ENCODE results near the gene PPP1R14C.
"Not testable (repeated sequence)": the region's sequence is repeated elsewhere in the genome, so short reads cannot be mapped to it uniquely, and the experiment has no call there.

PPP1R14C gene

GRCh38 chr6:150169609-150170008 lies 26.8 kb downstream of the PPP1R14C start:
- TF ChIP-seq ZNF274 (IDR thresholded peaks at IDR 0.05; ENCODE audit: low read depth, low read length): no peak
- no peak overlapping the region for H3K4me3 ChIP-seq (ENCODE audit: low read length)

GRCh38 chr6:150172929-150173328 lies 30.1 kb downstream of the PPP1R14C start:
- TF ChIP-seq ZNF274 (IDR thresholded peaks at IDR 0.05; ENCODE audit: low read depth, low read length): no peak
- no peak overlapping the region for H3K4me3 ChIP-seq (ENCODE audit: low read length)

- H3K4me3 ChIP-seq (ENCODE audit: low read length): no peak overlapping the region
- no peak for TF ChIP-seq ZNF274 (IDR thresholded peaks at IDR 0.05; ENCODE audit: low read depth, low read length)
Observed at GRCh38 chr6:150175586-150176151, 32.8 kb downstream of the PPP1R14C start.

GRCh38 chr6:150176152-150176551 lies 33.3 kb downstream of the PPP1R14C start:
- TF ChIP-seq ZNF274 (IDR thresholded peaks at IDR 0.05; ENCODE audit: low read depth, low read length): no peak
- no peak overlapping the region for H3K4me3 ChIP-seq (ENCODE audit: low read length)

- no peak overlapping the region for H3K4me3 ChIP-seq (ENCODE audit: low read length)
- TF ChIP-seq ZNF274 (IDR thresholded peaks at IDR 0.05; ENCODE audit: low read depth, low read length): no peak
Observed at GRCh38 chr6:150176659-150177058, 33.8 kb downstream of the PPP1R14C start.

GRCh38 chr6:150177259-150177951 lies 34.6 kb downstream of the PPP1R14C start:
- H3K4me3 ChIP-seq (ENCODE audit: low read length): no peak overlapping the region
- TF ChIP-seq ZNF274 (IDR thresholded peaks at IDR 0.05; ENCODE audit: low read depth, low read length): no peak

- no peak overlapping the region for H3K4me3 ChIP-seq (ENCODE audit: low read length)
- TF ChIP-seq ZNF274 (IDR thresholded peaks at IDR 0.05; ENCODE audit: low read depth, low read length): no peak
Observed at GRCh38 chr6:150177952-150178520, 35.2 kb downstream of the PPP1R14C start.

- no peak for TF ChIP-seq ZNF274 (IDR thresholded peaks at IDR 0.05; ENCODE audit: low read depth, low read length)
- no peak overlapping the region for H3K4me3 ChIP-seq (ENCODE audit: low read length)
Observed at GRCh38 chr6:150179030-150179429, 36.2 kb downstream of the PPP1R14C start.

GRCh38 chr6:150179907-150180424 lies 37.1 kb downstream of the PPP1R14C start:
- H3K4me3 ChIP-seq (ENCODE audit: low read length): not testable (repeated sequence)

- no peak for TF ChIP-seq ZNF274 (IDR thresholded peaks at IDR 0.05; ENCODE audit: low read depth, low read length)
- no peak overlapping the region for H3K4me3 ChIP-seq (ENCODE audit: low read length)
Observed at GRCh38 chr6:150180517-150180916, 37.7 kb downstream of the PPP1R14C start.

- H3K4me3 ChIP-seq (ENCODE audit: low read length): no peak overlapping the region
- no peak for TF ChIP-seq ZNF274 (IDR thresholded peaks at IDR 0.05; ENCODE audit: low read depth, low read length)
Observed at GRCh38 chr6:150182460-150183078, 39.7 kb downstream of the PPP1R14C start.

GRCh38 chr6:150183105-150183504 lies 40.3 kb downstream of the PPP1R14C start:
- no peak for TF ChIP-seq ZNF274 (IDR thresholded peaks at IDR 0.05; ENCODE audit: low read depth, low read length)
- H3K4me3 ChIP-seq (ENCODE audit: low read length): no peak overlapping the region

- no peak for TF ChIP-seq ZNF274 (IDR thresholded peaks at IDR 0.05; ENCODE audit: low read depth, low read length)
- H3K4me3 ChIP-seq (ENCODE audit: low read length): no peak overlapping the region
Observed at GRCh38 chr6:150183966-150184365, 41.1 kb downstream of the PPP1R14C start.

GRCh38 chr6:150184850-150185731 lies 42.2 kb downstream of the PPP1R14C start:
- no peak overlapping the region for H3K4me3 ChIP-seq (ENCODE audit: low read length)

More at GRCh38 chr6:150184850-150185731, 42.2 kb downstream of the PPP1R14C start:
- TF ChIP-seq ZNF274 (IDR thresholded peaks at IDR 0.05; ENCODE audit: low read depth, low read length): no peak

Data from GM08714 (cell line).